ENCODE measurements around the gene MRPL58. TPM values are rescaled to one million over a fixed set of nuclear protein-coding genes. Genes with fewer than 3 reads are reported as not detected.

Gene MRPL58
- total and polyA plus RNA-seq, 4 donors = 16.6 to 31.2 (median 21.3) TPM

GRCh38 chr17:74971842-74972106 is 40.7 kb upstream of the MRPL58 start:
- intact Hi-C loops (cut with DNase I) = no loop called here
- no peak for ATAC-seq (ENCODE audit: low FRiP score)
- no peak for DNase-seq
- no peak overlapping the region for H3K27ac ChIP-seq (ENCODE audit: low read depth in 1 of 2, low read length in 2 of 2)
- H3K4me1 ChIP-seq (ENCODE audit: control insufficient read depth in 1 of 2, insufficient read depth in 2 of 2, low read length in 2 of 2) = no peaks in the 10 kb centered on the region
- no peaks in the 10 kb centered on the region for H3K27me3 ChIP-seq (ENCODE audit: control insufficient read depth in 1 of 2, insufficient read depth in 2 of 2, low read length in 1 of 2)
- H3K36me3 ChIP-seq (ENCODE audit: control insufficient read depth in 1 of 2, insufficient read depth in 2 of 2, low read length in 1 of 2) = no peaks in the 10 kb centered on the region
- H3K9me3 ChIP-seq (ENCODE audit: control insufficient read depth, low read length) = no peaks in the 10 kb centered on the region
- 11 to 18% methylated on average over 7 to 9 of the region's 9 CpGs for WGBS, 2 donors
- H3K4me3 ChIP-seq (ENCODE audit: low read length in 2 of 2) = peak overlapping the region; percentile 37 to 65

- Histone ChIP-seq H3K36me3 (ENCODE audit: control insufficient read depth in 1 of 2, insufficient read depth in 2 of 2, low read length in 1 of 2) (no peaks in the 10 kb centered on the region), H3K4me3 (ENCODE audit: low read length in 2 of 2) (peak within 1 kb of the TSS; percentile 37 to 65), H3K27me3 (ENCODE audit: control insufficient read depth in 1 of 2, insufficient read depth in 2 of 2, low read length in 1 of 2) (no peaks in the 10 kb centered on the region), H3K27ac (ENCODE audit: low read depth in 1 of 2, low read length in 2 of 2) (no peak within 1 kb of the TSS), H3K4me1 (ENCODE audit: control insufficient read depth in 1 of 2, insufficient read depth in 2 of 2, low read length in 2 of 2) (no peaks in the 10 kb centered on the region), H3K9me3 (ENCODE audit: control insufficient read depth, low read length) (no peaks in the 10 kb centered on the region)
- peak; percentile 65 to 86 for DNase-seq
- peak; percentile 47 for ATAC-seq (ENCODE audit: low FRiP score)
- WGBS, 2 donors = 0 to 1% methylated on average over 53 to 95 of the region's 95 CpGs
- intact Hi-C loops (cut with DNase I) = no loop called here
Observed at GRCh38 chr17:74972107-74972972, 40.1 kb upstream of the MRPL58 start, which contains the start of gene HID1. Gene HID1 (minus strand): TSS chr17:74972759. CDS start chr17:74972656, 103 bp downstream.

- whole genome bisulfite sequencing, 2 donors = 9 to 10% methylated on average over 17 of the region's 17 CpGs
- no peak overlapping the region for H3K27ac ChIP-seq (ENCODE audit: low read depth in 1 of 2, low read length in 2 of 2)
- intact Hi-C loops (cut with DNase I) = no loop called here
- no peaks in the 10 kb centered on the region for H3K27me3 ChIP-seq (ENCODE audit: control insufficient read depth in 1 of 2, insufficient read depth in 2 of 2, low read length in 1 of 2)
- H3K4me3 ChIP-seq (ENCODE audit: low read length in 2 of 2) = no peak overlapping the region
- DNase-seq = no peak
- H3K4me1 ChIP-seq (ENCODE audit: control insufficient read depth in 1 of 2, insufficient read depth in 2 of 2, low read length in 2 of 2) = no peaks in the 10 kb centered on the region
- H3K9me3 ChIP-seq (ENCODE audit: control insufficient read depth, low read length) = no peaks in the 10 kb centered on the region
- H3K36me3 ChIP-seq (ENCODE audit: control insufficient read depth in 1 of 2, insufficient read depth in 2 of 2, low read length in 1 of 2) = no peaks in the 10 kb centered on the region
- peak; percentile 27 for ATAC-seq (ENCODE audit: low FRiP score)
Observed at GRCh38 chr17:74972973-74973328, 39.5 kb upstream of the MRPL58 start.

GRCh38 chr17:74975943-74976342 is 36.5 kb upstream of the MRPL58 start:
- WGBS, 2 donors = 80 to 83% methylated on average over 4 of the region's 4 CpGs
- Histone ChIP-seq H3K4me1 (ENCODE audit: control insufficient read depth in 1 of 2, insufficient read depth in 2 of 2, low read length in 2 of 2) (no peaks in the 10 kb centered on the region), H3K36me3 (ENCODE audit: control insufficient read depth in 1 of 2, insufficient read depth in 2 of 2, low read length in 1 of 2) (no peaks in the 10 kb centered on the region), H3K27me3 (ENCODE audit: control insufficient read depth in 1 of 2, insufficient read depth in 2 of 2, low read length in 1 of 2) (no peaks in the 10 kb centered on the region), H3K4me3 (ENCODE audit: low read length in 2 of 2) (no peak overlapping the region), H3K9me3 (ENCODE audit: control insufficient read depth, low read length) (no peaks in the 10 kb centered on the region), H3K27ac (ENCODE audit: low read depth in 1 of 2, low read length in 2 of 2) (no peak overlapping the region)
- DNase-seq (no peak), ATAC-seq (ENCODE audit: low FRiP score) (no peak)
- intact Hi-C loops (cut with DNase I) = no loop called here

GRCh38 chr17:74977802-74978201 is 34.7 kb upstream of the MRPL58 start:
- DNase-seq = no peak
- no peaks in the 10 kb centered on the region for H3K27me3 ChIP-seq (ENCODE audit: control insufficient read depth in 1 of 2, insufficient read depth in 2 of 2, low read length in 1 of 2)
- intact Hi-C loops (cut with DNase I) = no loop called here
- 90 to 97% methylated on average over 3 of the region's 3 CpGs for WGBS, 2 donors
- no peak overlapping the region for H3K27ac ChIP-seq (ENCODE audit: low read depth in 1 of 2, low read length in 2 of 2)
- no peaks in the 10 kb centered on the region for H3K9me3 ChIP-seq (ENCODE audit: control insufficient read depth, low read length)
- H3K4me3 ChIP-seq (ENCODE audit: low read length in 2 of 2) = no peak overlapping the region
- ATAC-seq (ENCODE audit: low FRiP score) = no peak
- H3K4me1 ChIP-seq (ENCODE audit: control insufficient read depth in 1 of 2, insufficient read depth in 2 of 2, low read length in 2 of 2) = no peaks in the 10 kb centered on the region
- no peaks in the 10 kb centered on the region for H3K36me3 ChIP-seq (ENCODE audit: control insufficient read depth in 1 of 2, insufficient read depth in 2 of 2, low read length in 1 of 2)

GRCh38 chr17:74978240-74978639 is 34.2 kb upstream of the MRPL58 start:
- DNase-seq = no peak
- Histone ChIP-seq H3K4me3 (ENCODE audit: low read length in 2 of 2) (no peak overlapping the region), H3K4me1 (ENCODE audit: control insufficient read depth in 1 of 2, insufficient read depth in 2 of 2, low read length in 2 of 2) (no peaks in the 10 kb centered on the region), H3K9me3 (ENCODE audit: control insufficient read depth, low read length) (no peaks in the 10 kb centered on the region), H3K27ac (ENCODE audit: low read depth in 1 of 2, low read length in 2 of 2) (no peak overlapping the region), H3K27me3 (ENCODE audit: control insufficient read depth in 1 of 2, insufficient read depth in 2 of 2, low read length in 1 of 2) (no peaks in the 10 kb centered on the region), H3K36me3 (ENCODE audit: control insufficient read depth in 1 of 2, insufficient read depth in 2 of 2, low read length in 1 of 2) (no peaks in the 10 kb centered on the region)
- no peak for ATAC-seq (ENCODE audit: low FRiP score)
- intact Hi-C loops (cut with DNase I) = no loop called here
- WGBS, 2 donors = 79 to 80% methylated on average over 3 of the region's 3 CpGs

- H3K27ac ChIP-seq (ENCODE audit: low read depth in 1 of 2, low read length in 2 of 2) = no peak overlapping the region
- DNase-seq (no peak), ATAC-seq (ENCODE audit: low FRiP score) (no peak)
- no peaks in the 10 kb centered on the region for H3K9me3 ChIP-seq (ENCODE audit: control insufficient read depth, low read length)
- H3K27me3 ChIP-seq (ENCODE audit: control insufficient read depth in 1 of 2, insufficient read depth in 2 of 2, low read length in 1 of 2) = no peaks in the 10 kb centered on the region
- no peak overlapping the region for H3K4me3 ChIP-seq (ENCODE audit: low read length in 2 of 2)
- 78 to 86% methylated on average over 17 of the region's 17 CpGs for WGBS, 2 donors
- intact Hi-C loops (cut with DNase I) = no loop called here
- no peaks in the 10 kb centered on the region for H3K4me1 ChIP-seq (ENCODE audit: control insufficient read depth in 1 of 2, insufficient read depth in 2 of 2, low read length in 2 of 2)
- H3K36me3 ChIP-seq (ENCODE audit: control insufficient read depth in 1 of 2, insufficient read depth in 2 of 2, low read length in 1 of 2) = no peaks in the 10 kb centered on the region
Observed at GRCh38 chr17:74979408-74980146, 32.9 kb upstream of the MRPL58 start.

GRCh38 chr17:74981318-74981978 is 31.0 kb upstream of the MRPL58 start:
- Histone ChIP-seq H3K4me1 (ENCODE audit: control insufficient read depth in 1 of 2, insufficient read depth in 2 of 2, low read length in 2 of 2) (no peaks in the 10 kb centered on the region), H3K27me3 (ENCODE audit: control insufficient read depth in 1 of 2, insufficient read depth in 2 of 2, low read length in 1 of 2) (no peaks in the 10 kb centered on the region), H3K4me3 (ENCODE audit: low read length in 2 of 2) (peak overlapping the region; percentile 5 to 40), H3K36me3 (ENCODE audit: control insufficient read depth in 1 of 2, insufficient read depth in 2 of 2, low read length in 1 of 2) (no peaks in the 10 kb centered on the region), H3K27ac (ENCODE audit: low read depth in 1 of 2, low read length in 2 of 2) (peak overlapping the region; percentile 4 to 59), H3K9me3 (ENCODE audit: control insufficient read depth, low read length) (no peaks in the 10 kb centered on the region)
- DNase-seq = no peak
- whole genome bisulfite sequencing, 2 donors = 48 to 51% methylated on average over 16 of the region's 16 CpGs
- ATAC-seq (ENCODE audit: low FRiP score) = peak; percentile 10
- intact Hi-C loops (cut with DNase I) = no loop called here
